DOHH2 (cell line): Measurements from ENCODE around the gene TMEM53.

Experiments used
- EZH2phosphoT487 ChIP-seq: fragments of 200-600 bp; sonication (generic); IDR thresholded peaks from 2 replicates; pipeline ENCODE4 v1.6.1; 2017; ENCODE audit warnings: borderline replicate concordance, mild to moderate bottlenecking, antibody characterized with exemption, low read length, moderate library complexity, mixed read lengths
- TF ChIP-seq, protein P1 (sequence below): fragments of 200-600 bp; sonication (generic); IDR thresholded peaks from one replicate; pipeline ENCODE4 v1.5.1; 2014; ENCODE audit warnings: antibody characterized with exemption, mild to moderate bottlenecking, low read depth, low read length; ENCODE audit not compliant: poor library complexity, severe bottlenecking

DNA sequence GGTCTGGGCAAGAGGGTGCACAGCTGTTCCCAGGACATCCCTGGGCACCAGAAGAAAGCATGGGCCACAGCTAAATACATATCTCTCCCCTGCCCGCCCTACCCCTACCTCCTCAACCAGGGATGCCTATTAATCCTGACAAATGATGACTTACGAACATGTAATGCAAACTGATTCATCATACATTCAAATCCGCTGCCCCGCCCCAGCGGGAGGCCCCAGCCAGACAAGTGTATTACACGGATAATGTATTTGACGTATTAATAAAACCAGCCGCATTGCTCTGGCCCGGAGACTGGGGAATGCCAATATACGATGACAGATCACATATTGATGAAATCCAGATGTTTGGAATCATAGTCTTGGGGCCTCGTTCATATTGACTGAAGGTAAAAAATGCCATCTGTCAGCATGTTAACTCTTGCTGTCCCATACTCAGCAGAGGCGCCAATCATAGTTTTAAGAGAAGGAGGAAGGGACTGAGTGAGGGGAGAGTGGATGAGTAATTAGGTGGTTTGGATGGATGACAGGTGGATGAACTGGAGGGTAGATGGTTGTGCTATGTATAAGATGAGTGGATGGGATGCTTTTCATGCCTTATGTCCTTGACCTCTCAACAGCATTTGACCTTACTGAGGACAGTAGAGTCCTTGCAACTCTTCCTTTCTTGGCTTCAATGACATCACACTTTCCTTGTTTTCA lies 68.2 kb downstream of the TMEM53 start:
- TF ChIP-seq, protein P1, sequence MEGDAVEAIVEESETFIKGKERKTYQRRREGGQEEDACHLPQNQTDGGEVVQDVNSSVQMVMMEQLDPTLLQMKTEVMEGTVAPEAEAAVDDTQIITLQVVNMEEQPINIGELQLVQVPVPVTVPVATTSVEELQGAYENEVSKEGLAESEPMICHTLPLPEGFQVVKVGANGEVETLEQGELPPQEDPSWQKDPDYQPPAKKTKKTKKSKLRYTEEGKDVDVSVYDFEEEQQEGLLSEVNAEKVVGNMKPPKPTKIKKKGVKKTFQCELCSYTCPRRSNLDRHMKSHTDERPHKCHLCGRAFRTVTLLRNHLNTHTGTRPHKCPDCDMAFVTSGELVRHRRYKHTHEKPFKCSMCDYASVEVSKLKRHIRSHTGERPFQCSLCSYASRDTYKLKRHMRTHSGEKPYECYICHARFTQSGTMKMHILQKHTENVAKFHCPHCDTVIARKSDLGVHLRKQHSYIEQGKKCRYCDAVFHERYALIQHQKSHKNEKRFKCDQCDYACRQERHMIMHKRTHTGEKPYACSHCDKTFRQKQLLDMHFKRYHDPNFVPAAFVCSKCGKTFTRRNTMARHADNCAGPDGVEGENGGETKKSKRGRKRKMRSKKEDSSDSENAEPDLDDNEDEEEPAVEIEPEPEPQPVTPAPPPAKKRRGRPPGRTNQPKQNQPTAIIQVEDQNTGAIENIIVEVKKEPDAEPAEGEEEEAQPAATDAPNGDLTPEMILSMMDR, result no peak
- no peak for TF ChIP-seq EZH2phosphoT487
